Activated B cell treated with CpG ODN at 0.5 μM for 24 hours (primary cell): ENCODE measurements around the gene ZSWIM3. TPM values are rescaled to one million over a fixed set of nuclear protein-coding genes. Genes with fewer than 3 reads are reported as not detected.

Experiments
- ATAC-seq: fragments of 200-7000 bp; cut with Tn5 transposase; one replicate; pipeline ENCODE4 v1.10.0; 2021; ENCODE audit warnings: low read depth, mild to moderate bottlenecking, moderate library complexity
- CTCF ChIA-PET: fragments of 350-600 bp; sonication (Branson Sonifier 250); formaldehyde crosslinking; loops from one replicate; lab custom pipeline; 2021; ENCODE audit warnings: antibody characterized with exemption; lab: Charles Lee
- POLR2A ChIA-PET: fragments of 350-600 bp; sonication (Branson Sonifier 250); formaldehyde crosslinking; loops from one replicate; lab custom pipeline; 2021; ENCODE audit warnings: antibody characterized with exemption; lab: Charles Lee
- DNase-seq: peaks from one replicate; pipeline ENCODE4 v3.0.0; 2022
- H3K27ac Mint-ChIP-seq: one replicate; pipeline ENCODE4 v1.8.0; 2020; ENCODE audit warnings: mixed read lengths
- H3K27me3 Mint-ChIP-seq: one replicate; pipeline ENCODE4 v1.8.0; 2021; ENCODE audit warnings: mixed read lengths
- H3K36me3 Mint-ChIP-seq: one replicate; pipeline ENCODE4 v1.8.0; 2021; ENCODE audit warnings: low read depth, mixed read lengths
- H3K4me1 Mint-ChIP-seq: one replicate; pipeline ENCODE4 v1.8.0; 2021; ENCODE audit warnings: mixed read lengths
- H3K4me3 Mint-ChIP-seq: one replicate; pipeline ENCODE4 v1.8.0; 2020; ENCODE audit warnings: mild to moderate bottlenecking, mixed read lengths
- H3K9me3 Mint-ChIP-seq: one replicate; pipeline ENCODE4 v1.8.0; 2020; ENCODE audit warnings: mixed read lengths
- CTCF ChIP-seq: fragments of 200-600 bp; IDR thresholded peaks from one replicate; pipeline ENCODE4 v1.8.0; 2022; ENCODE audit warnings: antibody characterized with exemption, mild to moderate bottlenecking
- intact Hi-C: fragments of 100-400 bp; cut with micrococcal nuclease; formaldehyde crosslinking; loops from one replicate; pipeline ENCODE4 v1.15.1; 2024
- total RNA-seq: library from RNA; stranded (reverse); gene quantifications from 2 replicates; pipeline ENCODE4 v1.2.3, GENCODE V29; 2022

The ZSWIM3 gene
- total RNA-seq, 1 donor from 2014 or later: 6.4 TPM

GRCh38 chr20:45813006-45813340 is 44.4 kb upstream of the ZSWIM3 start:
- TF ChIP-seq CTCF: no peak
- ATAC-seq (no peak), DNase-seq (no peak)
- Mint-ChIP-seq H3K4me1 (peaks cover 17% of the 10 kb centered on the region), H3K27me3 (no peaks in the 10 kb centered on the region), H3K36me3 (peaks cover 29% of the 10 kb centered on the region), H3K9me3 (no peaks in the 10 kb centered on the region), H3K4me3 (peak overlapping the region; percentile 84), H3K27ac (no peak overlapping the region)
- POLR2A ChIA-PET: interaction anchor here (0.7 to 1.6 kb wide), 2 partner anchors 122 to 494 kb away, joined by 3 to 6 read pairs; partner anchors contain the start of gene PCIF1
- intact Hi-C loops: loop anchor here (2.0 kb wide), 2 partner anchors 20 to 44 kb away; partner anchors contain the start of genes ACOT8 and ZSWIM3
- CTCF ChIA-PET: interaction anchor here (1.0 kb wide), 1 partner anchor 174 kb away, joined by 3 read pairs; no protein-coding TSS in a partner anchor

- Mint-ChIP-seq H3K36me3 (peaks cover 27% of the 10 kb centered on the region), H3K27ac (no peak overlapping the region), H3K9me3 (no peaks in the 10 kb centered on the region), H3K4me1 (peaks cover 17% of the 10 kb centered on the region), H3K27me3 (no peaks in the 10 kb centered on the region), H3K4me3 (peak overlapping the region; percentile 84)
- CTCF ChIA-PET: no interaction called here
- POLR2A ChIA-PET: interaction anchor here (1.6 kb wide), 1 partner anchor 122 kb away, joined by 6 read pairs; the partner anchor contains the start of gene PCIF1
- no peak for TF ChIP-seq CTCF
- intact Hi-C loops: loop anchor here (2.0 kb wide), 2 partner anchors 21 to 43 kb away; partner anchors contain the start of genes ACOT8 and ZSWIM3
- DNase-seq (no peak), ATAC-seq (no peak)
These were observed 43.9 kb upstream of the ZSWIM3 start for GRCh38 chr20:45813489-45813888.

- ChIA-PET CTCF (no interaction called here), POLR2A (no interaction called here)
- H3K36me3 Mint-ChIP-seq: peaks cover 19% of the 10 kb centered on the region
- no peak for TF ChIP-seq CTCF
- DNase-seq: no peak
- ATAC-seq: no peak
- H3K9me3 Mint-ChIP-seq: no peaks in the 10 kb centered on the region
- intact Hi-C loops: no loop called here
- peaks cover 17% of the 10 kb centered on the region for H3K4me1 Mint-ChIP-seq
- no peak overlapping the region for H3K4me3 Mint-ChIP-seq
- H3K27ac Mint-ChIP-seq: no peak overlapping the region
- H3K27me3 Mint-ChIP-seq: no peaks in the 10 kb centered on the region
These were observed 43.1 kb upstream of the ZSWIM3 start for GRCh38 chr20:45814314-45814713.

- no peaks in the 10 kb centered on the region for H3K36me3 Mint-ChIP-seq
- ChIA-PET CTCF (no interaction called here), POLR2A (interaction anchor here (0.6 to 0.7 kb wide), 2 partner anchors 16 to 851 kb away, joined by 3 to 5 read pairs; no protein-coding TSS in a partner anchor)
- TF ChIP-seq CTCF: no peak
- no peak overlapping the region for H3K4me3 Mint-ChIP-seq
- no peak for ATAC-seq
- H3K9me3 Mint-ChIP-seq: no peaks in the 10 kb centered on the region
- intact Hi-C loops: no loop called here
- peaks cover 4% of the 10 kb centered on the region for H3K27me3 Mint-ChIP-seq
- peaks cover 15% of the 10 kb centered on the region for H3K4me1 Mint-ChIP-seq
- no peak for DNase-seq
- no peak overlapping the region for H3K27ac Mint-ChIP-seq
These were observed 40.5 kb upstream of the ZSWIM3 start for GRCh38 chr20:45816951-45817350.

GRCh38 chr20:45817376-45818194 is 39.8 kb upstream of the ZSWIM3 start:
- ChIA-PET POLR2A (interaction anchor here (0.7 kb wide), 1 partner anchor 852 kb away, joined by 5 read pairs; no protein-coding TSS in a partner anchor), CTCF (no interaction called here)
- DNase-seq (no peak), ATAC-seq (no peak)
- intact Hi-C loops: no loop called here
- H3K27ac Mint-ChIP-seq: no peak overlapping the region
- H3K4me1 Mint-ChIP-seq: peaks cover 14% of the 10 kb centered on the region
- H3K27me3 Mint-ChIP-seq: peaks cover 8% of the 10 kb centered on the region
- no peak for TF ChIP-seq CTCF
- no peaks in the 10 kb centered on the region for H3K9me3 Mint-ChIP-seq
- no peak overlapping the region for H3K4me3 Mint-ChIP-seq
- H3K36me3 Mint-ChIP-seq: no peaks in the 10 kb centered on the region
